Measurements from ENCODE around the gene NFKBIE.
"Not testable (repeated sequence)": the region's sequence is repeated elsewhere in the genome, so short reads cannot be mapped to it uniquely, and the experiment has no call there.

NFKBIE gene

GRCh38 chr6:44265007-44265721 is at the start of gene NFKBIE:
Gene NFKBIE, minus strand, starts transcription at chr6:44265551. Its CDS starts 205 bp downstream, at chr6:44265346.
- TF ChIP-seq CTCF (IDR thresholded peaks at IDR 0.05; ENCODE audit: borderline replicate concordance, insufficient read depth, low read depth, low read length) = peak; percentile 47; the same call in 1 of the 2 replicates
- H3K4me3 ChIP-seq (ENCODE audit: low read depth, low read length) = peak within 1 kb of the TSS; percentile 77

- H3K4me3 ChIP-seq (ENCODE audit: low read depth, low read length) = not testable (repeated sequence)
Measured at GRCh38 chr6:44314657-44315056, 49.3 kb upstream of the NFKBIE start.

- peak; percentile 98 for TF ChIP-seq CTCF (IDR thresholded peaks at IDR 0.05; ENCODE audit: borderline replicate concordance, insufficient read depth, low read depth, low read length)
- peak within 1 kb of the TSS; percentile 66 for H3K4me3 ChIP-seq (ENCODE audit: low read depth, low read length)
Measured at GRCh38 chr6:44312901-44313788, 47.8 kb upstream of the NFKBIE start, which contains the start of gene AARS2. Gene AARS2, minus strand, starts transcription at chr6:44313347. Its CDS starts 24 bp downstream, at chr6:44313323.

- H3K4me3 ChIP-seq (ENCODE audit: low read depth, low read length) = no peak overlapping the region
- TF ChIP-seq CTCF (IDR thresholded peaks at IDR 0.05; ENCODE audit: borderline replicate concordance, insufficient read depth, low read depth, low read length) = no peak
Measured at GRCh38 chr6:44311767-44312166, 46.4 kb upstream of the NFKBIE start.

GRCh38 chr6:44311304-44311703 is 46.0 kb upstream of the NFKBIE start:
- no peak for TF ChIP-seq CTCF (IDR thresholded peaks at IDR 0.05; ENCODE audit: borderline replicate concordance, insufficient read depth, low read depth, low read length)
- H3K4me3 ChIP-seq (ENCODE audit: low read depth, low read length) = no peak overlapping the region

- no peak overlapping the region for H3K4me3 ChIP-seq (ENCODE audit: low read depth, low read length)
- no peak for TF ChIP-seq CTCF (IDR thresholded peaks at IDR 0.05; ENCODE audit: borderline replicate concordance, insufficient read depth, low read depth, low read length)
Measured at GRCh38 chr6:44310241-44310640, 44.9 kb upstream of the NFKBIE start.

GRCh38 chr6:44309631-44310030 is 44.3 kb upstream of the NFKBIE start:
- no peak overlapping the region for H3K4me3 ChIP-seq (ENCODE audit: low read depth, low read length)
- no peak for TF ChIP-seq CTCF (IDR thresholded peaks at IDR 0.05; ENCODE audit: borderline replicate concordance, insufficient read depth, low read depth, low read length)

All from GM12875 (cell line).